ENCODE data around the gene CNNM1. TPM values are rescaled to one million over a fixed set of nuclear protein-coding genes. Genes with fewer than 3 reads are reported as not detected.

The CNNM1 gene
- polyA plus RNA-seq, 3 donors = 1.5 to 2.1 (median 1.9) TPM

Other genes with a start within 250 kb of the CNNM1 start
- gene HPSE2, start 93.5 kb upstream of the CNNM1 start, polyA plus RNA-seq (ENCODE audit: insufficient read length in 3 of 3) = under 1 TPM; 0.44 to 0.71 (median 0.46) TPM
- gene GOT1, start 101.3 kb downstream of the CNNM1 start, polyA plus RNA-seq (ENCODE audit: insufficient read length in 3 of 3) = 10 to 100 TPM; 80.3 to 93.4 (median 86.6) TPM
- gene NKX2-3, start 203.6 kb downstream of the CNNM1 start, polyA plus RNA-seq (ENCODE audit: insufficient read length in 3 of 3) = not detected

All from renal pelvis (tissue), 3 donors.